HepG2 (cell line): ENCODE data around the gene PRDM8. TPM values are rescaled to one million over a fixed set of nuclear protein-coding genes. Genes with fewer than 3 reads are reported as not detected.
A peak's percentile ranks its signal among the peaks of the same experiment; 100 is the strongest.

Experiments
- ATAC-seq: fragments of 200-7000 bp; cut with Tn5 transposase; 3 replicates; pipeline ENCODE4 v1.9.1; 2020; ENCODE audit warnings: mild to moderate bottlenecking, moderate library complexity
- BruUV-seq: library from RNA; stranded (reverse); fragments of 400-500 nt; replicated peaks from 2 replicates; lab custom pipeline; 2021; lab: Mats Ljungman, UMichigan
- CTCF ChIA-PET: fragments of 300-600 bp; formaldehyde crosslinking; extraction: SDS; loops from one replicate; lab custom pipeline; 2021; ENCODE audit warnings: low total read pairs, inconsistent platforms, low intra/inter-chr PET ratio; lab: Yijun Ruan, JAX
- POLR2A ChIA-PET: fragments of 350-600 bp; sonication (Branson Sonifier 250); formaldehyde crosslinking; loops from one replicate; lab custom pipeline; 2020; ENCODE audit warnings: antibody characterized with exemption, inconsistent platforms; lab: Yijun Ruan, JAX
- DNase-seq: peaks from one replicate; pipeline ENCODE4 v3.0.0-alpha.2; 2015; ENCODE audit warnings: low spot score
- FAIRE-seq: peaks from 3 replicates; lab custom pipeline; 2011; peaks lifted over from hg19 to GRCh38; lab: Jason Lieb, UNC
- H2AFZ ChIP-seq: one replicate; pipeline ENCODE4 v1.6.1; 2011; ENCODE audit warnings: low read length, inconsistent platforms
- H3K27ac ChIP-seq: fragments of 300-600 bp; 3 replicates; pipeline ENCODE4 v1.8.0; 2011; ENCODE audit warnings: mixed run types, mild to moderate bottlenecking, mixed read lengths, low read length, inconsistent platforms; ENCODE audit not compliant: insufficient read depth; ENCODE audit errors: extremely low read length
- H3K27me3 ChIP-seq, 2 experiments: fragments of 200-600 bp in 1 of 2; 2 replicates in 1 of 2; 3 replicates in 1 of 2; pipeline versions ENCODE4 v1.6.0 to v1.8.0; 2011; ENCODE audit warnings: low read length in 2 of 2, mild to moderate bottlenecking in 2 of 2, moderate library complexity in 2 of 2, inconsistent platforms in 1 of 2; ENCODE audit not compliant: insufficient read depth in 2 of 2, control insufficient read depth in 1 of 2
- H3K36me3 ChIP-seq, 2 experiments: fragments of 200-600 bp in 1 of 2; replicated peaks in 1 of 2; 2 replicates in 1 of 2; 3 replicates in 1 of 2; pipeline versions ENCODE4 v1.5.1 to v1.8.0; 2011; ENCODE audit warnings: low read length in 2 of 2, inconsistent platforms in 1 of 2; ENCODE audit not compliant: insufficient read depth in 2 of 2, control insufficient read depth in 1 of 2
- H3K4me1 ChIP-seq: 2 replicates; pipeline ENCODE4 v1.5.1; 2012; ENCODE audit warnings: low read length, inconsistent platforms; ENCODE audit not compliant: insufficient read depth
- H3K4me2 ChIP-seq: 2 replicates; pipeline ENCODE4 v1.6.0; 2011; ENCODE audit warnings: low read depth, low read length, inconsistent platforms
- H3K4me3 ChIP-seq, 3 experiments: fragments of 200-600 bp in 1 of 3; sonication (generic), shearing (Covaris generic) in 1 of 3; replicated peaks in 1 of 3; 2 replicates each; pipeline ENCODE4 v1.5.1; 2011 to 2016; ENCODE audit warnings: low read length in 3 of 3, inconsistent platforms in 2 of 3, low read depth in 2 of 3, mild to moderate bottlenecking in 2 of 3, control low read depth in 1 of 3, mixed read lengths in 1 of 3; ENCODE audit not compliant: insufficient read depth in 1 of 3
- H3K79me2 ChIP-seq: one replicate; pipeline ENCODE4 v1.6.1; 2011; ENCODE audit warnings: low read length, inconsistent platforms; ENCODE audit not compliant: insufficient read depth
- H3K9ac ChIP-seq: 2 replicates; pipeline ENCODE4 v1.6.0; 2011; ENCODE audit warnings: mild to moderate bottlenecking, low read depth, low read length, inconsistent platforms; ENCODE audit not compliant: insufficient read depth
- H3K9me3 ChIP-seq: 2 replicates; pipeline ENCODE4 v1.5.1; 2012; ENCODE audit warnings: mild to moderate bottlenecking, low read length
- H4K20me1 ChIP-seq: 2 replicates; pipeline ENCODE4 v1.6.0; 2011; ENCODE audit warnings: inconsistent platforms, mild to moderate bottlenecking, low read length, moderate library complexity; ENCODE audit not compliant: insufficient read depth
- CEBPB ChIP-seq: IDR thresholded peaks from 2 replicates; pipeline ENCODE4 v1.6.1; 2011; ENCODE audit warnings: low read depth, low read length, improper control_type of control experiment, borderline replicate concordance
- CTCF ChIP-seq: sonication (generic); formaldehyde crosslinking; IDR thresholded peaks from 2 replicates; pipeline ENCODE4 v1.5.0; 2020; ENCODE audit warnings: mild to moderate bottlenecking, missing genetic modification reagents, moderate library complexity
- DZIP1 ChIP-seq: sonication (generic); formaldehyde crosslinking; IDR thresholded peaks from 2 replicates; pipeline ENCODE4 v1.5.0; 2020; ENCODE audit warnings: mild to moderate bottlenecking, missing genetic modification reagents
- RBFOX2 ChIP-seq: fragments of 200-400 bp; formaldehyde crosslinking; IDR thresholded peaks from 2 replicates; pipeline ENCODE4 v1.6.1; 2017; ENCODE audit warnings: low read depth, mild to moderate bottlenecking, low read length
- SMC3 ChIP-seq: IDR thresholded peaks from 2 replicates; pipeline ENCODE4 v1.6.1; 2011; ENCODE audit warnings: low read length, improper control_type of control experiment
- STAG1 ChIP-seq: sonication (generic); formaldehyde crosslinking; IDR thresholded peaks from 2 replicates; pipeline ENCODE4 v1.4.0; 2020; ENCODE audit warnings: missing genetic modification reagents
- WGBS: methylation state at CpG from one replicate; pipeline ENCODE4 v1.1.6; 2017; ENCODE audit warnings: low lambda C conversion rate; 5-methylcytosine and 5-hydroxymethylcytosine counted together
- in situ Hi-C: cut with HindIII; loops from 2 replicates; pipeline ENCODE4 v1.10.0; 2017; ENCODE audit warnings: low pct_unique_long_range_greater_than_20kb; ENCODE audit not compliant: extremely low pct_ligation_motif_present
- intact Hi-C: fragments of 100-400 bp; cut with micrococcal nuclease; formaldehyde crosslinking; loops from one replicate; pipeline ENCODE4 v1.10.0; 2022; ENCODE audit not compliant: unreplicated experiment
- polyA plus RNA-seq, 8 experiments: library from polyadenylated mRNA; depleted of rRNA in 3 of 8; stranded (reverse) in 7 of 8; unstranded in 1 of 8; fragments of >200 nt; fragmentation: Illumina TruSeq in 4 of 8; extraction: Trizol in 4 of 8; gene quantifications; 2 replicates each; pipeline versions ENCODE4 v1.2.1 to v1.2.3, GENCODE V29; 2011 to 2016; ENCODE audit warnings: low read depth in 4 of 8, missing spikeins in 1 of 8, mixed read lengths in 1 of 8; ENCODE audit not compliant: insufficient read depth in 1 of 8
- total RNA-seq, 5 experiments: library from RNA; depleted of rRNA; stranded (reverse); fragments of >200 nt; fragmentation: Illumina TruSeq; extraction: Trizol; gene quantifications; 2 replicates each; pipeline ENCODE4 v1.2.3, GENCODE V29; 2016; ENCODE audit warnings: low read depth in 1 of 5

PRDM8 gene
- total and polyA plus RNA-seq, 2 of the 13 experiments (the other 11 are each of a cell fraction or from before 2014, with no cell fraction given): 0.09 TPM; not detected in 1

GRCh38 chr4:80215449-80216052 is 18.2 kb downstream of the PRDM8 start:
- Histone ChIP-seq H4K20me1 (no peaks in the 10 kb centered on the region), H3K79me2 (no peaks in the 10 kb centered on the region), H3K36me3 (no peaks in the 10 kb centered on the region), H3K27ac (no peak overlapping the region), H3K9me3 (no peaks in the 10 kb centered on the region), H3K4me3 (no peak overlapping the region), H3K4me2 (no peak overlapping the region), H3K27me3 (no peaks in the 10 kb centered on the region), H3K4me1 (no peaks in the 10 kb centered on the region), H3K9ac (no peak overlapping the region), H2AFZ (no peak overlapping the region)
- no TSS peak for BruUV-seq
- intact Hi-C loops: loop anchor here (1.0 to 2.0 kb wide), 3 partner anchors 31 to 1263 kb away; no protein-coding TSS in a partner anchor
- FAIRE-seq (peak; percentile 60), DNase-seq (peak; percentile 1), ATAC-seq (no peak)
- 3% methylated on average over 5 of the region's 5 CpGs for WGBS
- ChIA-PET CTCF (interaction anchor here (1.4 to 2.3 kb wide), 3 partner anchors 31 to 1264 kb away, joined by 5 to 14 read pairs (median 10); no protein-coding TSS in a partner anchor), POLR2A (no interaction called here)
- peak; percentile 54 for TF ChIP-seq CTCF (CRISPR knock-in tag)
- peak; percentile 37; the same call in 1 of the 2 replicates for TF ChIP-seq CEBPB
- no peak for TF ChIP-seq RBFOX2
- TF ChIP-seq DZIP1 (CRISPR knock-in tag): no peak
- peak; percentile 41; the same call in 1 of the 2 replicates for TF ChIP-seq SMC3
- peak; percentile 57 for TF ChIP-seq STAG1 (CRISPR knock-in tag)
- in situ Hi-C loops: loop anchor here (10.0 to 25.0 kb wide), 2 partner anchors 303 to 1261 kb away; no protein-coding TSS in a partner anchor
